Tibial artery (tissue), 4 donors: ENCODE measurements around the gene BRIP1.

ENCODE experiments used
- DNase-seq, 2 donors: peaks; one replicate each; pipeline ENCODE4 v3.0.0-alpha.2; 2019
- H3K27ac ChIP-seq, 2 donors: fragments of 200-600 bp; sonication (generic) in 1 of 2; 1 replicate in 1 of 2; 2 replicates in 1 of 2; pipeline ENCODE4 v1.5.1; 2018 to 2019; ENCODE audit warnings: mild to moderate bottlenecking in 1 of 2
- H3K27me3 ChIP-seq, 2 donors: fragments of 200-600 bp; sonication (generic) in 1 of 2; one replicate each; pipeline versions ENCODE4 v1.5.1 to v1.6.0; 2016 to 2019
- H3K36me3 ChIP-seq, 3 donors: fragments of 200-600 bp; sonication (generic) in 2 of 3; one replicate each; pipeline ENCODE4 v1.5.1; 2016 to 2019; ENCODE audit warnings: mild to moderate bottlenecking in 2 of 3
- H3K4me1 ChIP-seq, 4 donors: fragments of 200-600 bp; sonication (generic) in 2 of 4; 1 replicate in 3 of 4; 2 replicates in 1 of 4; pipeline ENCODE4 v1.5.1; 2016 to 2019
- H3K4me3 ChIP-seq, 2 donors: fragments of 200-600 bp; sonication (generic) in 1 of 2; 1 replicate in 1 of 2; 2 replicates in 1 of 2; pipeline ENCODE4 v1.5.1; 2018 to 2019; ENCODE audit warnings: mild to moderate bottlenecking in 2 of 2
- H3K9me3 ChIP-seq, 3 donors: fragments of 200-600 bp; sonication (generic) in 1 of 3; one replicate each; pipeline ENCODE4 v1.5.1; 2016 to 2019
- CTCF ChIP-seq, 2 experiments: fragments of 200-600 bp in 1 of 2; fragments of 450-650 bp in 1 of 2; IDR thresholded peaks; one replicate each; pipeline ENCODE4 v1.5.1; 2017 to 2019; ENCODE audit warnings: antibody characterized with exemption in 2 of 2, mild to moderate bottlenecking in 1 of 2, moderate library complexity in 1 of 2
- intact Hi-C: fragments of 100-400 bp; cut with DNase I; formaldehyde crosslinking; loops from one replicate; pipeline ENCODE4 v1.15.0; 2023; ENCODE audit warnings: low total_unique reads

Gene BRIP1

DNA sequence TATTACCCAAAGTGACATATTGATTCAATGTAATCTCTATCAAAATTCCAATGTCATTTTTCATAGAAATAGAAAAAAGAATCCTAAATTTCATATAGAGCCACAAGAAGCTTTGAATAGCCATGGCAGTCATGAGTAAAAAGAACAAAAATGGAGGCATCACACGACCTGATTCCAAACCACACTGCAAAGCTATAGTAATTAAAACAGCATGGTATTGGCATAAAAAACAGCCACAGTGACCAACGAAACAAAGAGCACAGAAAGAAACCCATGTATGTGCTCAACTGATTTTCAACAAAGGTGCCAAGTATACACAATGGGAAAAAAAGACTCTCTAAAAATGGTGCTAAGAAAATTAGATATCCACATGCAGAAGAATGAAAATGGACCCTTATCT, 101.5 kb downstream of the BRIP1 start:
- TF ChIP-seq CTCF (IDR thresholded peaks at IDR 0.05), result no peak
- no peak overlapping the region for H3K27ac ChIP-seq
- H3K4me3 ChIP-seq, result no peak overlapping the region
- no peaks in the 10 kb centered on the region for H3K27me3 ChIP-seq
- no peak for DNase-seq
- intact Hi-C loops, result no loop called here
- no peaks in the 10 kb centered on the region for H3K4me1 ChIP-seq
- peaks cover 0 to 4% (median 0%) of the 10 kb centered on the region in 3 donors for H3K9me3 ChIP-seq
- no peaks in the 10 kb centered on the region for H3K36me3 ChIP-seq

- H3K27ac ChIP-seq, result no peak overlapping the region
- H3K9me3 ChIP-seq, result peaks cover 0 to 4% (median 0%) of the 10 kb centered on the region in 3 donors
- H3K4me3 ChIP-seq, result no peak overlapping the region
- H3K36me3 ChIP-seq, result no peaks in the 10 kb centered on the region
- no peak for DNase-seq
- H3K4me1 ChIP-seq, result no peaks in the 10 kb centered on the region
- intact Hi-C loops, result no loop called here
- no peak for TF ChIP-seq CTCF (IDR thresholded peaks at IDR 0.05)
- H3K27me3 ChIP-seq, result no peaks in the 10 kb centered on the region
Observed at GRCh38 chr17:61759362-61759761, 104.0 kb downstream of the BRIP1 start.

GRCh38 chr17:61758430-61758829, 104.9 kb downstream of the BRIP1 start:
- peaks cover 0 to 4% (median 0%) of the 10 kb centered on the region in 3 donors for H3K9me3 ChIP-seq
- no peaks in the 10 kb centered on the region for H3K4me1 ChIP-seq
- no peak overlapping the region for H3K4me3 ChIP-seq
- TF ChIP-seq CTCF (IDR thresholded peaks at IDR 0.05), result no peak
- H3K27me3 ChIP-seq, result no peaks in the 10 kb centered on the region
- no peaks in the 10 kb centered on the region for H3K36me3 ChIP-seq
- intact Hi-C loops, result no loop called here
- no peak overlapping the region for H3K27ac ChIP-seq
- no peak for DNase-seq

GRCh38 chr17:61757168-61757567, 106.2 kb downstream of the BRIP1 start:
- Histone ChIP-seq H3K4me3 (no peak overlapping the region), H3K4me1 (no peaks in the 10 kb centered on the region), H3K36me3 (no peaks in the 10 kb centered on the region), H3K27ac (no peak overlapping the region), H3K9me3 (peaks cover 0 to 4% (median 0%) of the 10 kb centered on the region in 3 donors), H3K27me3 (no peaks in the 10 kb centered on the region)
- intact Hi-C loops, result no loop called here
- DNase-seq, result no peak
- TF ChIP-seq CTCF (IDR thresholded peaks at IDR 0.05), result no peak

DNA sequence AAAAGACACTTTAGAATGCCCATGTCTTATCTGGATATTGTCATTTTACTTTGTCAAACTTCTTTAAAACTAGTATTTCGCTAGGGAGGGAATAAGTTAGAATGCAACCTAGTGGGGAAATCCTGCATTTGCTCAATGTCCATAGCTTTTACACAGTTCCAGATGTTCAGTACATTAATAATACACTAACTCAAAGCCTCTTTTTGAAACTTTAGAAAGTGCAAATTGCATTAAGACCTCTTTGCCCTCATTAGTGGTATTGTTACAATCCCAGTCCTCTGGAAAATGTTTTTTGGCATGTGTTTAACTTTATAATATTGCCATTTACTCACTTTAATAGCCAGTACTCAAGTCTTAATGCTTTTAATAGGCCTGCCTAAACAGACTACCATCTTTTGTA, 106.8 kb downstream of the BRIP1 start:
- no peak for DNase-seq
- no peak for TF ChIP-seq CTCF (IDR thresholded peaks at IDR 0.05)
- Histone ChIP-seq H3K36me3 (no peaks in the 10 kb centered on the region), H3K9me3 (peaks cover 0 to 4% (median 0%) of the 10 kb centered on the region in 3 donors), H3K27ac (no peak overlapping the region), H3K4me1 (no peaks in the 10 kb centered on the region), H3K27me3 (no peaks in the 10 kb centered on the region), H3K4me3 (no peak overlapping the region)
- intact Hi-C loops, result no loop called here

GRCh38 chr17:61755668-61756067, 107.7 kb downstream of the BRIP1 start:
- no peak for DNase-seq
- H3K9me3 ChIP-seq, result peaks cover 0 to 4% (median 0%) of the 10 kb centered on the region in 3 donors
- intact Hi-C loops, result no loop called here
- H3K4me1 ChIP-seq, result no peaks in the 10 kb centered on the region
- H3K27ac ChIP-seq, result no peak overlapping the region
- no peaks in the 10 kb centered on the region for H3K36me3 ChIP-seq
- H3K4me3 ChIP-seq, result no peak overlapping the region
- H3K27me3 ChIP-seq, result no peaks in the 10 kb centered on the region
- no peak for TF ChIP-seq CTCF (IDR thresholded peaks at IDR 0.05)
